PFSK-1 (cell line): ENCODE data around the gene ACTA1.

ENCODE experiments used
- FOXP2 ChIP-seq: optimal IDR thresholded peaks from 2 replicates; pipeline ENCODE3; 2011; ENCODE audit warnings: borderline replicate concordance, control low read depth, inconsistent platforms; ENCODE audit not compliant: insufficient read depth; ENCODE audit errors: extremely low read length, extremely low read depth
- POLR2AphosphoS5 ChIP-seq: IDR thresholded peaks from 2 replicates; pipeline ENCODE4 v1.6.1; 2012; ENCODE audit warnings: low read depth, mild to moderate bottlenecking, control low read depth, low read length, moderate library complexity
- REST ChIP-seq, 2 experiments: IDR thresholded peaks; 2 replicates each; pipeline versions ENCODE4 v1.6.1 to v1.8.0; 2011 to 2012; ENCODE audit warnings: low read depth in 2 of 2, low read length in 2 of 2, control low read depth in 1 of 2, inconsistent platforms in 1 of 2, mild to moderate bottlenecking in 1 of 2, moderate library complexity in 1 of 2; ENCODE audit not compliant: insufficient read depth in 1 of 2
- SIN3A ChIP-seq: IDR thresholded peaks from 2 replicates; pipeline ENCODE4 v1.6.1; 2012; ENCODE audit warnings: mild to moderate bottlenecking, low read length, moderate library complexity, borderline replicate concordance; ENCODE audit not compliant: insufficient read depth
- TAF1 ChIP-seq: IDR thresholded peaks from 2 replicates; pipeline ENCODE4 v1.6.1; 2012; ENCODE audit warnings: low read length, control low read depth, borderline replicate concordance; ENCODE audit not compliant: insufficient read depth

The ACTA1 gene

GRCh38 chr1:229410370-229410691 is 23.6 kb downstream of the ACTA1 start:
- no peak for TF ChIP-seq POLR2AphosphoS5
- TF ChIP-seq REST (IDR thresholded peaks at IDR 0.05; ENCODE audit: insufficient read depth in 1 of 2, low read depth in 2 of 2, low read length in 2 of 2), result no peak
- TF ChIP-seq FOXP2, result no peak
- no peak for TF ChIP-seq SIN3A
- no peak for TF ChIP-seq TAF1

GRCh38 chr1:229409616-229410369 is 24.1 kb downstream of the ACTA1 start:
- no peak for TF ChIP-seq POLR2AphosphoS5
- no peak for TF ChIP-seq FOXP2
- TF ChIP-seq TAF1, result no peak
- TF ChIP-seq REST (IDR thresholded peaks at IDR 0.05; ENCODE audit: insufficient read depth in 1 of 2, low read depth in 2 of 2, low read length in 2 of 2), result no peak
- TF ChIP-seq SIN3A, result no peak

- TF ChIP-seq TAF1 (no peak), FOXP2 (no peak), POLR2AphosphoS5 (no peak), REST (IDR thresholded peaks at IDR 0.05; ENCODE audit: insufficient read depth in 1 of 2, low read depth in 2 of 2, low read length in 2 of 2) (peak; percentile 78 to 90), SIN3A (no peak)
Observed at GRCh38 chr1:229408458-229409037, 25.3 kb downstream of the ACTA1 start.

GRCh38 chr1:229407206-229408026 is 26.5 kb downstream of the ACTA1 start:
- TF ChIP-seq POLR2AphosphoS5 (no peak), REST (IDR thresholded peaks at IDR 0.05; ENCODE audit: insufficient read depth in 1 of 2, low read depth in 2 of 2, low read length in 2 of 2) (no peak), FOXP2 (no peak), TAF1 (no peak), SIN3A (no peak)
